ENCODE data around the gene GRIK2. TPM values are rescaled to one million over a fixed set of nuclear protein-coding genes. Genes with fewer than 3 reads are reported as not detected.

Gene GRIK2
- total and polyA plus RNA-seq, 7 donors = 0.25 to 8.9 (median 2.1) TPM; not detected in 2

- no peaks in the 10 kb centered on the region for H3K36me3 ChIP-seq
- H3K27ac ChIP-seq = no peak overlapping the region
- no peaks in the 10 kb centered on the region for H3K4me1 ChIP-seq
- intact Hi-C loops (cut with DNase I) = no loop called here
- no peak for DNase-seq
- TF ChIP-seq, protein P1, sequence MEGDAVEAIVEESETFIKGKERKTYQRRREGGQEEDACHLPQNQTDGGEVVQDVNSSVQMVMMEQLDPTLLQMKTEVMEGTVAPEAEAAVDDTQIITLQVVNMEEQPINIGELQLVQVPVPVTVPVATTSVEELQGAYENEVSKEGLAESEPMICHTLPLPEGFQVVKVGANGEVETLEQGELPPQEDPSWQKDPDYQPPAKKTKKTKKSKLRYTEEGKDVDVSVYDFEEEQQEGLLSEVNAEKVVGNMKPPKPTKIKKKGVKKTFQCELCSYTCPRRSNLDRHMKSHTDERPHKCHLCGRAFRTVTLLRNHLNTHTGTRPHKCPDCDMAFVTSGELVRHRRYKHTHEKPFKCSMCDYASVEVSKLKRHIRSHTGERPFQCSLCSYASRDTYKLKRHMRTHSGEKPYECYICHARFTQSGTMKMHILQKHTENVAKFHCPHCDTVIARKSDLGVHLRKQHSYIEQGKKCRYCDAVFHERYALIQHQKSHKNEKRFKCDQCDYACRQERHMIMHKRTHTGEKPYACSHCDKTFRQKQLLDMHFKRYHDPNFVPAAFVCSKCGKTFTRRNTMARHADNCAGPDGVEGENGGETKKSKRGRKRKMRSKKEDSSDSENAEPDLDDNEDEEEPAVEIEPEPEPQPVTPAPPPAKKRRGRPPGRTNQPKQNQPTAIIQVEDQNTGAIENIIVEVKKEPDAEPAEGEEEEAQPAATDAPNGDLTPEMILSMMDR (IDR thresholded peaks at IDR 0.05) = no peak
- TF ChIP-seq POLR2AphosphoS5 (IDR thresholded peaks at IDR 0.05) (no peak), POLR2A (IDR thresholded peaks at IDR 0.05) (no peak), EP300 (IDR thresholded peaks at IDR 0.05) (no peak)
- no peaks in the 10 kb centered on the region for H3K27me3 ChIP-seq
- no peaks in the 10 kb centered on the region for H3K9me3 ChIP-seq
- no peak overlapping the region for H3K4me3 ChIP-seq
Observed at GRCh38 chr6:101509536-101509935, 116.0 kb downstream of the GRIK2 start.

DNA sequence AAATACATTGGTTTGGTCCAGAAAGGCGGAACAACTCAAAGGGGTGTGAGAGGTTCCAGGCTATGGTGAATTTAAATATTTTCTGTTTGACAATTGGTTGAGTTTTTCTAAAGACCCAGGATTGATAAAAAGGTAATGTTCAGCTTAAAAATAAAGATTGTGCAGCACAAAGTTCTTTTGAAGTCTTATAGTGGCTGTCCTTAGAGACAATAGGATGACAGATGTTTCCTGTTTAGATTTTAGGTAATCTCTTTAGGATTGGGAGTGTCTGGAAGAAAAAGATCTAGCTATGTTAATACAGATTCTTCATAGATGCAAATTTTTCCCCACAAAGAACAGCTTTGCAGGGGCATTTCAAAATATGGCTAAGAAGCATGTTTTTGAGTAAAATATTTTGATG lies 119.7 kb downstream of the GRIK2 start:
- no peaks in the 10 kb centered on the region for H3K36me3 ChIP-seq
- no peaks in the 10 kb centered on the region for H3K9me3 ChIP-seq
- H3K4me3 ChIP-seq = no peak overlapping the region
- no peaks in the 10 kb centered on the region for H3K4me1 ChIP-seq
- DNase-seq = no peak
- no peak overlapping the region for H3K27ac ChIP-seq
- TF ChIP-seq, protein P1 (IDR thresholded peaks at IDR 0.05) = no peak
- TF ChIP-seq POLR2AphosphoS5 (IDR thresholded peaks at IDR 0.05) = no peak
- no peak for TF ChIP-seq POLR2A (IDR thresholded peaks at IDR 0.05)
- TF ChIP-seq EP300 (IDR thresholded peaks at IDR 0.05) = no peak
- WGBS, 2 donors = 90 to 95% methylated on average over 1 of the region's 1 CpG
- H3K27me3 ChIP-seq = no peaks in the 10 kb centered on the region
- intact Hi-C loops (cut with DNase I) = no loop called here

- TF ChIP-seq EP300 (IDR thresholded peaks at IDR 0.05) = no peak
- no peak for TF ChIP-seq POLR2A (IDR thresholded peaks at IDR 0.05)
- TF ChIP-seq, protein P1 (IDR thresholded peaks at IDR 0.05) = no peak
- TF ChIP-seq POLR2AphosphoS5 (IDR thresholded peaks at IDR 0.05) = no peak
- Histone ChIP-seq H3K27ac (no peak overlapping the region), H3K27me3 (no peaks in the 10 kb centered on the region), H3K9me3 (no peaks in the 10 kb centered on the region), H3K36me3 (no peaks in the 10 kb centered on the region), H3K4me3 (no peak overlapping the region), H3K4me1 (no peaks in the 10 kb centered on the region)
- no peak for DNase-seq
- intact Hi-C loops (cut with DNase I) = no loop called here
Observed at GRCh38 chr6:101516578-101516977, 123.1 kb downstream of the GRIK2 start.

DNA sequence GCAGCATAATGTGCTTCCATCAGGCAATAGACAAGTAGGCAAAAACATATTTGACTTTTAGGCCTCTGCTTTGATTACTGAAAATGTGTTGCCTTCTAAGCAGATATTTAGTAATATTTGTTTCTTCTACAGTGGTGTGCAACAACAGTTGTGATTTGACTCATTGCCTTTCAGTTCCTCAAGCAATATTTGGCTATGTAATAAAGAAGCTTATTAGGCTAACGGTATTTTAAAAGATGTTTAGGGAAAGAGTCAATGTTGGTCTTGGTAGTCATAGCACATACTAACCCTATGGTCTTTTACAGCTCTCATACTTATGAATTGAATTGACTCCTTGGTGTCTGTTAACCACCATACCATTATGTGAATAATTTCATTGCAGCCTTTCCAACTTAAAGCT lies 124.1 kb downstream of the GRIK2 start:
- Histone ChIP-seq H3K9me3 (no peaks in the 10 kb centered on the region), H3K4me3 (no peak overlapping the region), H3K36me3 (no peaks in the 10 kb centered on the region), H3K27ac (no peak overlapping the region), H3K27me3 (no peaks in the 10 kb centered on the region), H3K4me1 (no peaks in the 10 kb centered on the region)
- intact Hi-C loops (cut with DNase I) = no loop called here
- TF ChIP-seq EP300 (IDR thresholded peaks at IDR 0.05) (no peak), POLR2AphosphoS5 (IDR thresholded peaks at IDR 0.05) (no peak), POLR2A (IDR thresholded peaks at IDR 0.05) (no peak)
- TF ChIP-seq, protein P1 (IDR thresholded peaks at IDR 0.05) = no peak
- no peak for DNase-seq
- WGBS, 2 donors = 83 to 87% methylated on average over 1 of the region's 1 CpG

DNA sequence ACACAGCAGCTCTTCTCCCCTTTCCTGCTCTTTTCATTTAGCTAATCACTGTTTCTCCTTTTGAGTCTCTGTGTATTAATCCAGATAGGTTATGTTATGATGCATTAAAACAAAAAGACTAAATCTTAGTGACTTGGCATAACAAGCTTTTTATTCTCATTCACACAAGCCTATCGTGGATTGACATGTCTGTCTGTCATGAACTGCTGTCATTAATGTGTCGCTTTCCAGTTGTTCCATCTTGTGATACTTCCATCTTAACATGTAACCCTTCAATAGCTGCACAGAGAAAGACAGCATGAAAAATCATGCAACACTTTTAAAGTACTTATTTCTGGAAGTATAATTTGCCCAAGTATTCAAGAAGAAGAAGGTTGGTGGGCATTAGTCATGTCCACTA lies 128.7 kb downstream of the GRIK2 start:
- TF ChIP-seq POLR2AphosphoS5 (IDR thresholded peaks at IDR 0.05) (no peak), POLR2A (IDR thresholded peaks at IDR 0.05) (no peak), EP300 (IDR thresholded peaks at IDR 0.05) (no peak)
- TF ChIP-seq, protein P1 (IDR thresholded peaks at IDR 0.05) = no peak
- Histone ChIP-seq H3K27me3 (no peaks in the 10 kb centered on the region), H3K4me3 (no peak overlapping the region), H3K9me3 (no peaks in the 10 kb centered on the region), H3K27ac (no peak overlapping the region), H3K4me1 (no peaks in the 10 kb centered on the region), H3K36me3 (no peaks in the 10 kb centered on the region)
- no peak for DNase-seq
- WGBS, 2 donors = 91% methylated on average over 2 of the region's 2 CpGs
- intact Hi-C loops (cut with DNase I) = no loop called here
